Vagina (tissue), 2 donors: Measurements from ENCODE around the gene TDRD9. TPM values are rescaled to one million over a fixed set of nuclear protein-coding genes. Genes with fewer than 3 reads are reported as not detected.

Experiments
- DNase-seq, 2 donors: peaks; one replicate each; pipeline ENCODE4 v3.0.0-alpha.2; 2017; ENCODE audit errors: extremely low spot score in 2 of 2
- H3K27ac ChIP-seq: fragments of 200-600 bp; sonication (generic); one replicate; pipeline ENCODE4 v1.5.1; 2019
- H3K27me3 ChIP-seq: fragments of 200-600 bp; sonication (generic); one replicate; pipeline ENCODE4 v1.5.1; 2019
- H3K36me3 ChIP-seq, 2 donors: fragments of 200-600 bp; sonication (generic); one replicate each; pipeline ENCODE4 v1.5.1; 2017 to 2019
- H3K4me1 ChIP-seq: fragments of 200-600 bp; sonication (generic); one replicate; pipeline ENCODE4 v1.5.1; 2019
- H3K4me3 ChIP-seq, 2 donors: fragments of 200-600 bp; sonication (generic); 1 replicate in 1 of 2; 2 replicates in 1 of 2; pipeline ENCODE4 v1.5.1; 2016 to 2019
- H3K9me3 ChIP-seq: fragments of 200-600 bp; sonication (generic); one replicate; pipeline ENCODE4 v1.5.1; 2019
- POLR2A ChIP-seq, 2 donors: fragments of 450-650 bp; IDR thresholded peaks; one replicate each; pipeline ENCODE4 v1.6.1; 2017; ENCODE audit warnings: antibody characterized with exemption in 2 of 2, mild to moderate bottlenecking in 2 of 2, moderate library complexity in 2 of 2
- POLR2AphosphoS5 ChIP-seq, 2 donors: sonication (generic); formaldehyde crosslinking; IDR thresholded peaks; one replicate each; pipeline ENCODE4 v1.9.0; 2017; ENCODE audit warnings: antibody characterized with exemption in 2 of 2, mild to moderate bottlenecking in 2 of 2, low read depth in 1 of 2; ENCODE audit not compliant: insufficient read depth in 1 of 2
- intact Hi-C: fragments of 100-400 bp; cut with DNase I; formaldehyde crosslinking; loops from one replicate; pipeline ENCODE4 v1.15.1; 2023
- total RNA-seq: library from RNA; depleted of rRNA; stranded (reverse); fragments of >200 nt; gene quantifications from one replicate; pipeline ENCODE4 v1.2.3, GENCODE V29; 2016
- TF ChIP-seq, protein P1 (sequence below), 3 experiments: fragments of 450-650 bp in 2 of 3; fragments of 200-600 bp in 1 of 3; sonication (generic) in 1 of 3; IDR thresholded peaks; one replicate each; pipeline ENCODE4 v1.5.1; 2017 to 2019; ENCODE audit warnings: antibody characterized with exemption in 3 of 3, mild to moderate bottlenecking in 2 of 3, moderate library complexity in 2 of 3

Gene TDRD9
- total RNA-seq, 1 donor from 2014 or later = 0.74 TPM

DNA sequence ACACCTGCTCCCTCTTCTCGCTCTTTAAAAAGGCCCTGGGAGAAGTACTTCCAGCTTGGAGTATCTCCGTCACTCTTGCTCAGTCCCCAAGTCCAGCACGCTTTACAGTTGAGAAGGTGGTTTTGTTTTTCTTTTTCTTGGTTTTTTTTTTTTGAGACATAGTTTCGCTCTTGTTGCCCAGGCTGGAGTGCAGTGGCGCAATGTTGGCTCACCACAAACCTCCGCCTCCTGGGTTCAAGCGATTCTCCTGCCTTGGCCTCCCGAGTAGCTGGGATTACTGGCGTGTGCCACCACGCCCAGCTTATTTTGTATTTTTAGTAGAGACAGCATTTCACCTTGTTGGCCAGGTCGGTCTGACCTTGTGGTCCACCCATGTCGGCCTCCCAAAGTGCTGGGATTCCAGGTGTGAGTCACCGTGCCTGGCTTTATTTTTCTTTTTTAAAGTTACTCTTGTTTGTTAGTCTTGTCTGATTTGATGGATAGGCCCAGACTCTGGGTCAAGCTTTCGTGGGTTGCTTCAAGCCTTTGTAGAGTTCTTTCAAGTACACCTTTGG lies 1.9 kb downstream of the TDRD9 start:
- TF ChIP-seq, protein P1, sequence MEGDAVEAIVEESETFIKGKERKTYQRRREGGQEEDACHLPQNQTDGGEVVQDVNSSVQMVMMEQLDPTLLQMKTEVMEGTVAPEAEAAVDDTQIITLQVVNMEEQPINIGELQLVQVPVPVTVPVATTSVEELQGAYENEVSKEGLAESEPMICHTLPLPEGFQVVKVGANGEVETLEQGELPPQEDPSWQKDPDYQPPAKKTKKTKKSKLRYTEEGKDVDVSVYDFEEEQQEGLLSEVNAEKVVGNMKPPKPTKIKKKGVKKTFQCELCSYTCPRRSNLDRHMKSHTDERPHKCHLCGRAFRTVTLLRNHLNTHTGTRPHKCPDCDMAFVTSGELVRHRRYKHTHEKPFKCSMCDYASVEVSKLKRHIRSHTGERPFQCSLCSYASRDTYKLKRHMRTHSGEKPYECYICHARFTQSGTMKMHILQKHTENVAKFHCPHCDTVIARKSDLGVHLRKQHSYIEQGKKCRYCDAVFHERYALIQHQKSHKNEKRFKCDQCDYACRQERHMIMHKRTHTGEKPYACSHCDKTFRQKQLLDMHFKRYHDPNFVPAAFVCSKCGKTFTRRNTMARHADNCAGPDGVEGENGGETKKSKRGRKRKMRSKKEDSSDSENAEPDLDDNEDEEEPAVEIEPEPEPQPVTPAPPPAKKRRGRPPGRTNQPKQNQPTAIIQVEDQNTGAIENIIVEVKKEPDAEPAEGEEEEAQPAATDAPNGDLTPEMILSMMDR (IDR thresholded peaks at IDR 0.05) = no peak
- TF ChIP-seq POLR2A (IDR thresholded peaks at IDR 0.05) = no peak
- no peak for TF ChIP-seq POLR2AphosphoS5 (IDR thresholded peaks at IDR 0.05; ENCODE audit: insufficient read depth in 1 of 2, low read depth in 1 of 2)
- no peak overlapping the region for H3K27ac ChIP-seq
- H3K4me3 ChIP-seq = no peak overlapping the region
- H3K9me3 ChIP-seq = no peaks in the 10 kb centered on the region
- intact Hi-C loops = no loop called here
- no peaks in the 10 kb centered on the region for H3K27me3 ChIP-seq
- DNase-seq = no peak
- no peaks in the 10 kb centered on the region for H3K4me1 ChIP-seq
- H3K36me3 ChIP-seq = no peaks in the 10 kb centered on the region

GRCh38 chr14:103931422-103931821 lies 3.2 kb downstream of the TDRD9 start:
- H3K4me1 ChIP-seq = no peaks in the 10 kb centered on the region
- no peaks in the 10 kb centered on the region for H3K27me3 ChIP-seq
- no peak for DNase-seq
- H3K36me3 ChIP-seq = no peaks in the 10 kb centered on the region
- intact Hi-C loops = no loop called here
- H3K9me3 ChIP-seq = no peaks in the 10 kb centered on the region
- H3K27ac ChIP-seq = no peak overlapping the region
- TF ChIP-seq POLR2AphosphoS5 (IDR thresholded peaks at IDR 0.05; ENCODE audit: insufficient read depth in 1 of 2, low read depth in 1 of 2) = no peak
- TF ChIP-seq, protein P1 (IDR thresholded peaks at IDR 0.05) = no peak
- no peak for TF ChIP-seq POLR2A (IDR thresholded peaks at IDR 0.05)
- no peak overlapping the region for H3K4me3 ChIP-seq

GRCh38 chr14:103932791-103933490 lies 4.7 kb downstream of the TDRD9 start:
- Histone ChIP-seq H3K27ac (no peak overlapping the region), H3K4me1 (no peaks in the 10 kb centered on the region), H3K27me3 (no peaks in the 10 kb centered on the region), H3K36me3 (no peaks in the 10 kb centered on the region), H3K4me3 (no peak overlapping the region), H3K9me3 (no peaks in the 10 kb centered on the region)
- intact Hi-C loops = no loop called here
- no peak for DNase-seq
- TF ChIP-seq, protein P1 (IDR thresholded peaks at IDR 0.05) = no peak
- TF ChIP-seq POLR2AphosphoS5 (IDR thresholded peaks at IDR 0.05; ENCODE audit: insufficient read depth in 1 of 2, low read depth in 1 of 2) (no peak), POLR2A (IDR thresholded peaks at IDR 0.05) (no peak)

GRCh38 chr14:103935102-103935501 lies 6.8 kb downstream of the TDRD9 start:
- H3K36me3 ChIP-seq = no peaks in the 10 kb centered on the region

More at GRCh38 chr14:103935102-103935501, 6.8 kb downstream of the TDRD9 start:
- H3K4me3 ChIP-seq = no peak overlapping the region
- H3K9me3 ChIP-seq = no peaks in the 10 kb centered on the region
- DNase-seq = no peak
- H3K4me1 ChIP-seq = no peaks in the 10 kb centered on the region
- H3K27ac ChIP-seq = no peak overlapping the region
- no peaks in the 10 kb centered on the region for H3K27me3 ChIP-seq
- TF ChIP-seq POLR2AphosphoS5 (IDR thresholded peaks at IDR 0.05; ENCODE audit: insufficient read depth in 1 of 2, low read depth in 1 of 2) (no peak), POLR2A (IDR thresholded peaks at IDR 0.05) (no peak)
- TF ChIP-seq, protein P1 (IDR thresholded peaks at IDR 0.05) = no peak
- intact Hi-C loops = no loop called here
